GM23338 (cell line): ENCODE data around the gene NOLC1.

Experiments
- CTCF ChIP-seq, 2 experiments: fragments of 200-600 bp in 1 of 2; sonication (generic) in 1 of 2; conservative IDR thresholded peaks; 2 replicates each; pipeline versions ENCODE4 v1.5.1 to v1.6.1; 2016 to 2017; ENCODE audit warnings: antibody characterized with exemption in 2 of 2, low read depth in 2 of 2, mild to moderate bottlenecking in 2 of 2, moderate library complexity in 1 of 2
- EZH2 ChIP-seq: fragments of 200-600 bp; sonication (generic); IDR thresholded peaks from one replicate; pipeline ENCODE4 v1.8.0; 2017; ENCODE audit warnings: antibody characterized with exemption, mild to moderate bottlenecking, low read depth; ENCODE audit not compliant: unreplicated experiment
- POLR2AphosphoS5 ChIP-seq: IDR thresholded peaks from 2 replicates; pipeline ENCODE4 v1.6.1; 2016; ENCODE audit warnings: antibody characterized with exemption, low read depth

- TF ChIP-seq CTCF (conservative IDR thresholded peaks at IDR 0.05; ENCODE audit: low read depth in 2 of 2) (no peak), POLR2AphosphoS5 (no peak), EZH2 (no peak)
These were observed 968 bp downstream of the NOLC1 start for GRCh38 chr10:102153093-102153620.
